Astrocyte (in vitro differentiated cells and primary cell): ENCODE data around the gene PACS2. TPM values are rescaled to one million over a fixed set of nuclear protein-coding genes. Genes with fewer than 3 reads are reported as not detected.
A peak's percentile ranks its signal among the peaks of the same experiment; 100 is the strongest.
"Not testable (repeated sequence)": the region's sequence is repeated elsewhere in the genome, so short reads cannot be mapped to it uniquely, and the experiment has no call there.

Source experiments
- DNase-seq: peaks from one replicate; pipeline ENCODE4 v3.0.0-alpha.2; 2010; ENCODE audit warnings: low read depth
- FAIRE-seq: peaks from 2 replicates; lab custom pipeline; 2011; peaks lifted over from hg19 to GRCh38; lab: Jason Lieb, UNC
- H2AFZ ChIP-seq: 2 replicates; pipeline ENCODE4 v1.6.0; 2012; ENCODE audit warnings: low read depth, low read length, inconsistent platforms
- H3K27ac ChIP-seq: 2 replicates; pipeline ENCODE4 v1.5.1; 2011; ENCODE audit warnings: low read depth, low read length, inconsistent platforms
- H3K27me3 ChIP-seq: 2 replicates; pipeline ENCODE4 v1.6.0; 2011; ENCODE audit warnings: low read length, inconsistent platforms; ENCODE audit not compliant: insufficient read depth
- H3K36me3 ChIP-seq: 2 replicates; pipeline ENCODE4 v1.5.1; 2011; ENCODE audit warnings: low read length, inconsistent platforms; ENCODE audit not compliant: insufficient read depth
- H3K4me1 ChIP-seq: 2 replicates; pipeline ENCODE4 v1.5.1; 2011; ENCODE audit warnings: low read length, inconsistent platforms; ENCODE audit not compliant: insufficient read depth
- H3K4me2 ChIP-seq: 2 replicates; pipeline ENCODE4 v1.6.0; 2012; ENCODE audit warnings: low read length, inconsistent platforms
- H3K4me3 ChIP-seq: 2 replicates; pipeline ENCODE4 v1.5.1; 2011; ENCODE audit warnings: low read depth, mild to moderate bottlenecking, low read length, inconsistent platforms; ENCODE audit not compliant: insufficient read depth
- H3K79me2 ChIP-seq: 2 replicates; pipeline ENCODE4 v1.6.0; 2012; ENCODE audit warnings: mild to moderate bottlenecking, low read length, inconsistent platforms; ENCODE audit not compliant: insufficient read depth
- H3K9ac ChIP-seq: 2 replicates; pipeline ENCODE4 v1.6.0; 2012; ENCODE audit warnings: mild to moderate bottlenecking, low read length, inconsistent platforms
- H3K9me3 ChIP-seq: 2 replicates; pipeline ENCODE4 v1.5.1; 2012; ENCODE audit warnings: low read depth, mild to moderate bottlenecking, low read length, inconsistent platforms; ENCODE audit not compliant: insufficient read depth
- H4K20me1 ChIP-seq: 2 replicates; pipeline ENCODE4 v1.6.0; 2012; ENCODE audit warnings: low read length, inconsistent platforms; ENCODE audit not compliant: insufficient read depth
- H3K27ac Mint-ChIP-seq: one replicate; pipeline ENCODE4 v1.8.0; 2021; ENCODE audit warnings: mild to moderate bottlenecking, mixed read lengths; ENCODE audit not compliant: unreplicated experiment
- H3K27me3 Mint-ChIP-seq: one replicate; pipeline ENCODE4 v1.8.0; 2021; ENCODE audit warnings: low read depth, mixed read lengths; ENCODE audit not compliant: unreplicated experiment
- H3K36me3 Mint-ChIP-seq: one replicate; pipeline ENCODE4 v1.8.0; 2021; ENCODE audit warnings: low read depth, mixed read lengths; ENCODE audit not compliant: unreplicated experiment
- H3K4me1 Mint-ChIP-seq: one replicate; pipeline ENCODE4 v1.8.0; 2021; ENCODE audit warnings: low read depth, mixed read lengths; ENCODE audit not compliant: unreplicated experiment
- H3K4me3 Mint-ChIP-seq: one replicate; pipeline ENCODE4 v1.8.0; 2021; ENCODE audit warnings: mild to moderate bottlenecking, moderate library complexity, mixed read lengths; ENCODE audit not compliant: unreplicated experiment
- H3K9me3 Mint-ChIP-seq: one replicate; pipeline ENCODE4 v1.8.0; 2021; ENCODE audit warnings: mild to moderate bottlenecking, mixed read lengths; ENCODE audit not compliant: unreplicated experiment
- EZH2 ChIP-seq: IDR thresholded peaks from 2 replicates; pipeline ENCODE4 v1.6.1; 2012; ENCODE audit warnings: mild to moderate bottlenecking, low read length, inconsistent platforms; ENCODE audit not compliant: insufficient read depth
- total RNA-seq: library from RNA; stranded (reverse); gene quantifications from 2 replicates; pipeline ENCODE4 v1.2.1, GENCODE V29; 2021
- TF ChIP-seq, protein P1 (sequence below): IDR thresholded peaks from 2 replicates; pipeline ENCODE4 v1.5.1; 2011; ENCODE audit warnings: low read depth, mild to moderate bottlenecking, inconsistent platforms, low read length, moderate library complexity; ENCODE audit not compliant: insufficient read depth

PACS2 gene
- total RNA-seq, 1 donor from 2014 or later, result 51.0 TPM

DNA sequence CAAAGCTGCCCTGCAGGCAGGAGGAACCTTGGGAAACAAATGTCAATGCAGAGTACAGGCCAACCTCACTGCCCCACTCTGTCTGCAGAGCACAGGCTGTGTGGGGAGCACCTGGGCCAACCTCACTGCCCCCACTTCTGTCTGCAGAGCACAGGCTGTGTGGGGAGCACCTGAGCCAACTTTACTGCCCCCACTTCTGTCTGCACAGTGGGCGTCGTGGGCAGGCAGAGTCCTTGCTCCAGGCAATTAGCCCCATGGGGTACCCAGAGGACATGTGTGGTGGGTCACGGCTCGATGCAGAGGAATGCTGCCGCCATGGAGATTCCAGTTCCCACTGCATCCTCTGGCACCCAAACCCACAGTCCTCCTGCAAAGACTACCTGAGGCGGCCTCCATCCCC lies 39.9 kb upstream of the PACS2 start:
- Histone ChIP-seq H3K9ac (no peak overlapping the region), H3K4me1 (no peaks in the 10 kb centered on the region), H3K4me3 (no peak overlapping the region), H2AFZ (no peak overlapping the region), H3K36me3 (no peaks in the 10 kb centered on the region), H3K9me3 (no peaks in the 10 kb centered on the region), H4K20me1 (peaks cover 35% of the 10 kb centered on the region), H3K27ac (no peak overlapping the region), H3K27me3 (no peaks in the 10 kb centered on the region), H3K4me2 (no peak overlapping the region), H3K79me2 (peaks cover 14% of the 10 kb centered on the region)
- H3K9me3 Mint-ChIP-seq, result no peaks in the 10 kb centered on the region
- H3K27me3 Mint-ChIP-seq, result no peaks in the 10 kb centered on the region
- no peak overlapping the region for H3K4me3 Mint-ChIP-seq
- peaks cover 6% of the 10 kb centered on the region for H3K4me1 Mint-ChIP-seq
- DNase-seq (no peak), FAIRE-seq (no peak)
- TF ChIP-seq, protein P1, sequence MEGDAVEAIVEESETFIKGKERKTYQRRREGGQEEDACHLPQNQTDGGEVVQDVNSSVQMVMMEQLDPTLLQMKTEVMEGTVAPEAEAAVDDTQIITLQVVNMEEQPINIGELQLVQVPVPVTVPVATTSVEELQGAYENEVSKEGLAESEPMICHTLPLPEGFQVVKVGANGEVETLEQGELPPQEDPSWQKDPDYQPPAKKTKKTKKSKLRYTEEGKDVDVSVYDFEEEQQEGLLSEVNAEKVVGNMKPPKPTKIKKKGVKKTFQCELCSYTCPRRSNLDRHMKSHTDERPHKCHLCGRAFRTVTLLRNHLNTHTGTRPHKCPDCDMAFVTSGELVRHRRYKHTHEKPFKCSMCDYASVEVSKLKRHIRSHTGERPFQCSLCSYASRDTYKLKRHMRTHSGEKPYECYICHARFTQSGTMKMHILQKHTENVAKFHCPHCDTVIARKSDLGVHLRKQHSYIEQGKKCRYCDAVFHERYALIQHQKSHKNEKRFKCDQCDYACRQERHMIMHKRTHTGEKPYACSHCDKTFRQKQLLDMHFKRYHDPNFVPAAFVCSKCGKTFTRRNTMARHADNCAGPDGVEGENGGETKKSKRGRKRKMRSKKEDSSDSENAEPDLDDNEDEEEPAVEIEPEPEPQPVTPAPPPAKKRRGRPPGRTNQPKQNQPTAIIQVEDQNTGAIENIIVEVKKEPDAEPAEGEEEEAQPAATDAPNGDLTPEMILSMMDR, result no peak
- no peak for TF ChIP-seq EZH2
- no peaks in the 10 kb centered on the region for H3K36me3 Mint-ChIP-seq
- H3K27ac Mint-ChIP-seq, result no peak overlapping the region

DNA sequence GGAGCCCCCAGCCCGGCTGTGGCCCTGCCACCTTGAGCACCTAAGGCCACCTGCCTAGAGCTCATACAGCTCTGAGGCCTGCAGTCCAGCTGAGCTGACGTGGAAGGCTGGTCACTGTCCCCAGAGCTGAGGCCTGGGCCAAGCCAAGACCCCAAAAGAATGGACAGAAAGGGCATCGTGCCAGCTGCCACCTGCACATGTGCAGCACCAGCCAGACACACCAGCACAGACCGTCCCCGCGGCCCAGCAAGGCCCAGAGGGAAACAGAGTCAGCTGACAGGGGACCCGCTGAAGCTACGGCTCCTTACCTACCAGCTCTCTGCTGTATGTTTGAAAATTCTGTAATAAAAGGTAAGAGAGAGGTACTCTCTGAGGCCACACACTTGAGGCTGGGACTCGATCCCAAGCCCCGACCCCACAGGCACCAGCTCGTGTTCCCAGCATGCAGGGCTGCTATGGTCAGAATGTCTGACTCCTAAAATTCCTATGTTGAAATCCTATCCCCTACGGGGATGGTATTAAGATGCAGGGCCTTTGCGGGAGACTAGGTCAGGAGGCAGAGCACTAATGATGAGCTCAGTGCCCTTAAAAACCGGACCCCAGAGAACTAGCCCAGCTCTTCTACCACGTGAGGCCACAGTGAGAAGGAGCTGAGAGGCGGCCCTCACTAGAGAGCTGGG lies 39.1 kb upstream of the PACS2 start:
- Histone ChIP-seq H3K27ac (no peak overlapping the region), H3K9ac (no peak overlapping the region), H3K27me3 (no peaks in the 10 kb centered on the region), H3K79me2 (peaks cover 21% of the 10 kb centered on the region), H4K20me1 (peaks cover 42% of the 10 kb centered on the region), H3K4me2 (no peak overlapping the region), H3K4me1 (no peaks in the 10 kb centered on the region), H2AFZ (no peak overlapping the region), H3K36me3 (no peaks in the 10 kb centered on the region), H3K4me3 (no peak overlapping the region), H3K9me3 (no peaks in the 10 kb centered on the region)
- FAIRE-seq, result no peak
- H3K4me3 Mint-ChIP-seq, result no peak overlapping the region
- H3K27me3 Mint-ChIP-seq, result no peaks in the 10 kb centered on the region
- H3K4me1 Mint-ChIP-seq, result peaks cover 6% of the 10 kb centered on the region
- H3K27ac Mint-ChIP-seq, result no peak overlapping the region
- peak; percentile 10 for DNase-seq
- peaks cover 2% of the 10 kb centered on the region for H3K36me3 Mint-ChIP-seq
- no peaks in the 10 kb centered on the region for H3K9me3 Mint-ChIP-seq
- TF ChIP-seq, protein P1, result no peak
- TF ChIP-seq EZH2, result no peak

DNA sequence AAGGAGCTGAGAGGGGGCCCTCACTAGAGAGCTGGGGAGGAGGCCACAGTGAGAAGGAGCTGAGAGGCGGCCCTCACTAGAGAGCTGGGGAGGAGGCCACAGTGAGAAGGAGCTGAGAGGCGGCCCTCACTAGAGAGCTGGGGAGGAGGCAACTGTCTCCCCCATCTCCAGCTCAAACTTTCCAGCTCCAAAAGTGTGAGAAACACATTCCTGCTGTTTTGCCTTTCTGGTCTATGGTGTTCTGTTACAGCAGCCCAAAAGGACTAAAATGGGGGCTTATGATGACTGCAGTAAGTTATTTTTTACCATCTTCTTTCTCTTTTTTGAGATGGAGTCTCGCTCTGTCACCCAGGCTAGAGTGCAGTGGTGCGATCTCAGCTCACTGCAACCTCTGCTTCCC lies 37.1 kb upstream of the PACS2 start:
- H3K9me3 ChIP-seq, H3K4me1 ChIP-seq, H3K36me3 ChIP-seq, H3K9me3 Mint-ChIP-seq, H2AFZ ChIP-seq, H3K4me3 ChIP-seq, H3K4me2 ChIP-seq, H3K9ac ChIP-seq, H3K36me3 Mint-ChIP-seq, FAIRE-seq, H3K27me3 Mint-ChIP-seq, H3K27me3 ChIP-seq, DNase-seq, H3K4me3 Mint-ChIP-seq, H3K27ac Mint-ChIP-seq, H3K27ac ChIP-seq: not testable (repeated sequence)
- Histone ChIP-seq H4K20me1 (peaks cover 52% of the 10 kb centered on the region), H3K79me2 (peaks cover 30% of the 10 kb centered on the region)
- peaks cover 12% of the 10 kb centered on the region for H3K4me1 Mint-ChIP-seq
